Endometrial microvascular endothelial cells (primary cell): ENCODE results near the gene CGB7. TPM values are rescaled to one million over a fixed set of nuclear protein-coding genes. Genes with fewer than 3 reads are reported as not detected.
"Not testable (repeated sequence)": the region's sequence is repeated elsewhere in the genome, so short reads cannot be mapped to it uniquely, and the experiment has no call there.

Experiments used
- in situ Hi-C: cut with HindIII; loops from 2 replicates; pipeline ENCODE4 v1.10.0; 2017; ENCODE audit warnings: low sequenced_read_pairs, low pct_unique_long_range_greater_than_20kb; ENCODE audit errors: inconsistent ontology term
- total RNA-seq: library from RNA; depleted of rRNA; stranded (reverse); fragments of >200 nt; gene quantifications from one replicate; pipeline ENCODE4 v1.2.3, GENCODE V29; 2015; ENCODE audit errors: inconsistent ontology term

Gene CGB7
- total RNA-seq, 1 donor from 2014 or later = not detected

DNA sequence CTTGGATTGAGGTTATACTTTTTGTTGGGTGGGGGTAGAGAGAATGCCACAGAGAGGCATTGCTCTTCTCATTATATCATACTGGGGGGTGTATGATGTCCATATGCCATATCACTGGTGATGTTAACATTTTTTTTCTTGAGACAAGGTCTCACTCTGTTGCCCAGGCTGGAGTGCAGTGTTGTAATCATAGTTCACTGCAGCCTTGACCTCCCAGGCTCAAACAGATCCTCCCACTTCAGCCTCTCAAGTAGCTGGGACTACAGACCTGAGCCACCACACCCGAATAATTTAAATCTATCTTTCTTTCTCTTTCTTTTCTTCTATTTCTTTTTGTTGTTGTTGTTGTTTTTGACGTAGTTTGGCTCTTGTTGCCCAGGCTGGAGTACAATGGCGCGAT, 22.8 kb upstream of the CGB7 start:
- in situ Hi-C loops = no loop called here

- in situ Hi-C loops = not testable (repeated sequence)
These were observed 17.3 kb upstream of the CGB7 start for GRCh38 chr19:49074869-49075268.

- in situ Hi-C loops = no loop called here
These were observed 16.2 kb upstream of the CGB7 start for GRCh38 chr19:49073514-49074378.

DNA sequence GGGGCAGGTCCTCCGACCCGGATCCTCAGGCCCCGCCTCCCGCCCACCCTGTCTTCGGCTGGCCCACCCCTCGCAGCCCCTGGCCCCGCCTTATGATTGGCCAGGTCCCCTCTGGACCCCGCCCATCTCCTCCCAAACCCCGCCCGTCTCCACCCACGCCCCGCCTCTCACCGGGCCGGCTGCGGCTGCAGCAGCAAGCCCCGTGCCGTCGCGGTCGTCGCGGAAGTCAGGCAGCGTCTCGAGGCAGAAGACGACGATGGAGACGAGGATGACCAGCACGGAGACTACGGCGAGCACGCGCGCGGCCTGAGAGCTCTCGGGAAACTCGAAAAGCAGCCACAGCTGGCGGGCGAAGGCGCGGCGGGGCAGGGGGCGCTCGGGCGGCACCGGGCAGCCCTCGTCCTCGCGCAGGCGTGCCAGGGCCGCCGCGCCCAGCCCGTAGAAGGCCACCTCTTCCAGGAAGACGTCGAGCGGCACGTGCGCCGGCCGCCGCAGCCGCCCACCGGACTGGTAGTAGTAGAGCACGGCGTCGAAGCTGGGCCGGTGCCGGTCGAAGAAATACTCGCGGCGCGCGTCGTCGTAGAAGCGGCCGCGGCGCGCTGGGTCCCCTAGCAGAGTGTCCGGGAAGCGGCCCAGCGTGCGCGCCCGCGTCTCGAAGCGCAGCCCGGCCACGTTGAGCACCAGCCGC, 14.5 kb upstream of the CGB7 start:
- in situ Hi-C loops = no loop called here

DNA sequence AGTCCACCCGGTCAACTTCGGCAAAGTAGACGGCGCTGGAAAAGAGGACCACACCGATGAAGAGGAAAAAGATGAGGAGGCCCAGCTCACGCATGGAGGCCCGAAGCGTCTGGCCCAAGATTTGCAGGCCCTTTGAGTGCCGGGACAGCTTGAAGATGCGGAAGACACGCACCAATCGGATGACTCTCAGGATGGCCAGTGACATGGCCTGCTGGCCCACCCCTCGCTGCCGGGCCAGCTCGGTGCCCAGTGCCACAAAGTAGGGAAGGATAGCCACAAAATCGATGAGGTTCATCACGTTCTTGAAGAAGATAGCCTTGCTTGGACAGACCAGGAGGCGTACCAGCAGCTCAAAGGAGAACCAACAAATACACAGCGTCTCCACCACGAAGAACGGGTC, 12.9 kb upstream of the CGB7 start:
- in situ Hi-C loops = no loop called here

- in situ Hi-C loops = no loop called here
These were observed 11.5 kb upstream of the CGB7 start for GRCh38 chr19:49069026-49069425.

- in situ Hi-C loops = no loop called here
These were observed 10.0 kb upstream of the CGB7 start for GRCh38 chr19:49067554-49067953.

GRCh38 chr19:49065905-49066512, 8.5 kb upstream of the CGB7 start:
- in situ Hi-C loops = no loop called here

GRCh38 chr19:49064768-49065611, 7.4 kb upstream of the CGB7 start, which contains the start of gene NTF4:
TSS of gene NTF4 (minus strand) at chr19:49064818. CDS start at chr19:49061997, 2,821 bp downstream.
- in situ Hi-C loops = no loop called here

- in situ Hi-C loops = no loop called here
These were observed 6.6 kb upstream of the CGB7 start for GRCh38 chr19:49064029-49064629.

DNA sequence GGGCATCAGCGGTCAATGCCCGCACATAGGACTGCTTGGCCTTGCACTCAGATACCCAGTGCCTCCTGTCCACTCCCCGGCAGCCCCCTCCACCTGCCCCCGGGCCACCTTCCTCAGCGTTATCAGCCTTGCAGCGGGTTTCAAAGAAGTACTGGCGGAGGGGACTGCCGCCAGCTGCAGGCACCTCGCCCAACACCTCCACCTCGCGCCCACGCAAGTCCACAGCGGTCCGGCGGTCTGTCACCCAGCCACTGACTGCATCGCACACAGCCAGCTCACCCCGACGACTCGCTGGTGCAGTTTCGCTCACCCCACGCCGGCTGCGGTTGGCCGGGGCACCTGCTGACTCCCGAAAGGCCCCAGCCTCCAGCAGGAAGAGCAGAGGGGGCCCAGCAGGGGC, 3.9 kb upstream of the CGB7 start:
- in situ Hi-C loops = no loop called here

- in situ Hi-C loops = no loop called here
These were observed 3.5 kb upstream of the CGB7 start for GRCh38 chr19:49061000-49061399.

GRCh38 chr19:49059053-49059452, 1.5 kb upstream of the CGB7 start:
- in situ Hi-C loops = no loop called here

DNA sequence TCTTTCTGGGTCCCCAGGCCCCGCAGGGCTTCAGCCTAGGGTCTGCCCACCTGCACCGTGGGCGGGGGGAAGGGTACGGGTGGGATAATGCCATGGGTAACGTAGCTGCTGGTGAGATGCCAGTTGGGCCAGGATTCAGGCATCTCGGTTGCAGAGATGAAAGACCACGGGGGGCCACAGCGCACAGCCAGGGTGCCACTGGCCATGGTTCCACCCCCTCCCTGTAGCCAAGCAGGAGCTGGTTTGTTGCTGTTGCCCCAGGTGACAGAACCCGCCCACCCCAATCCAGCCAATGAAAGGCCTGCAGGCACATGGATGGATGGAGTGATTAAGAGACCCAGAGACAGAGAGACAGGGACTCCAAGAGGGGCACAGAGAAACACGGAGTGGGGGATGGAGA, 1.0 kb upstream of the CGB7 start:
- in situ Hi-C loops = no loop called here

- in situ Hi-C loops = not testable (repeated sequence)
These were observed 500 bp downstream of the CGB7 start for GRCh38 chr19:49056902-49057596.

DNA sequence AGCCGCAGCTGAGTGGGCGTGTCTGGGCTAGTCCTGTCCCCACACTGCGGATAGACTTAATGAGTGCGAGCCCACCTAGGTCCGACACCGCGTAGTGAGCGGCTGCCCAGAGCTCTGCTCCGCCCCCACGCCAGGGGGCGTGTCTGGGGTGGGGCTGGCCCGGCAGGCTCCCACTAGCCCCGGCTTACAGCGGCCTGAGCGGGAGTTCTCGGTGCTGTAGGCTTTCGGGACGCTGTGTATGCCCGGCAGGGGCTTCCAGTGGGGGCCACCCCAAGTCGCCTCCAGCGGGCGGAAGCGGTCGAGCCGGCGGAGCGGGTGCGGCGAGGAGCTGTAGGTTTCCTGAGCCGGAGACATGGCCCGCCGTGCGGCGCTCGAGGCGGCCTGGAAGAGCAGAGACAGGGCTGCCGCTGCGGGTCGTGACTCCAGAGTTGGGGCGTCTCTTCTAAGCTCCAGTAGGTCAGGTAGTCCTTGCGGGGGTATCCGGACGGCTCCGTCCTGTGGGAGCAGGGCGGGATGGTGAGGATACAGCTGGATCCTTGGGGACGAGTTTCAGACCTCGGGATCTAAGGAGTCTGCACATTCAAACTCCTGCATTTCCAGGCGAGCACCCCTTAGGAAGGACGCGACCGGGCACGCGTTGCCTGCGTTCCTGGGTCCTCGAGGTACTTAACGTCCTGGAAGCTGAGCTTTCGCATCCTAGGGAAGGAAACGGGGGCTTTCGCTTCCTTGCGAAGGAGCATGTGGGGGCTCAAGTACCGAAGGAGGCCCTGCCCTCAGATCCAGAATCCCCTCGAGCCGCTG, 1.2 kb downstream of the CGB7 start:
- in situ Hi-C loops = no loop called here

DNA sequence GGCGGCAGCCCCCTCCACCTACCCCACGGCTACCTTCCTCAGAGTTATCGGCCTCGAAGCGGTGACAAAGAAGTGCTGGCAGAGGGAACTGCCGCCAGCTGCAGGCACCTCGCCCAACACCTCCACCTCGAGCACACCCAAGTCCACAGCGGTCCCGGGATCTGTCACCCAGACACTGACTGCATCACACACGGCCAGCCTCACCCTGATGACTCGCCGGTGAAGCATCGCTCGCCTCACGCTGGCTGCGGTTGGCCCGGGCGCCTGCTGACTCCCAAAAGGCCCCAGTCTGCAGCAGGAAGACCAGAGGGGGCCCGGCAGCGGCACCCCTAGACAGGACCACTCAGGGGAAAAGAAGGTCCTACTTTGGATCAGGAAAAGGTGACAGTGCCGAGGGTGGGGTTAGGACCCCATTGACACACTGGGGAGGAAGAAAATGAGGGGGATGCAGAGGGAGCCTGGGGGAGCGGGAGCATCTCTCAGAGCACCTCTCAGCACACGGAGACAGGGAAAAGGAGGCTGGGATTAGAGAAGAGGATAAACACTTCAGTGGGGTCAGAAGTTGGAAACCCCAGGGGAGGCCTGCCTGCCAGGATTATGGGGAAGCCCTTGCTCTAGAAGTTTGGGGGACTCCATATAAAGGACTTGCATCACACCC, 7.0 kb downstream of the CGB7 start:
- in situ Hi-C loops = not testable (repeated sequence)
